Left ventricle myocardium inferior (tissue), 1 donor: ENCODE results near the gene SAFB. TPM values are rescaled to one million over a fixed set of nuclear protein-coding genes. Genes with fewer than 3 reads are reported as not detected.

Experiments used
- DNase-seq: peaks from one replicate; pipeline ENCODE4 v3.0.0-alpha.2; 2020
- H3K27ac ChIP-seq: fragments of 200-600 bp; replicated peaks from 2 replicates; pipeline ENCODE4 v1.8.0; 2021
- H3K27me3 ChIP-seq: fragments of 200-600 bp; 2 replicates; pipeline ENCODE4 v1.8.0; 2021; ENCODE audit warnings: low read depth
- H3K36me3 ChIP-seq: fragments of 200-600 bp; 2 replicates; pipeline ENCODE4 v1.8.0; 2021
- H3K4me1 ChIP-seq: fragments of 200-600 bp; 2 replicates; pipeline ENCODE4 v1.8.0; 2021
- H3K4me3 ChIP-seq: fragments of 200-600 bp; 2 replicates; pipeline ENCODE4 v1.8.0; 2021; ENCODE audit warnings: mild to moderate bottlenecking, moderate library complexity
- H3K9me3 ChIP-seq: fragments of 200-600 bp; replicated peaks from 2 replicates; pipeline ENCODE4 v1.8.0; 2021
- CTCF ChIP-seq: fragments of 200-600 bp; IDR thresholded peaks from 2 replicates; pipeline ENCODE4 v1.8.0; 2021; ENCODE audit warnings: antibody characterized with exemption, mild to moderate bottlenecking, borderline replicate concordance
- intact Hi-C: fragments of 100-400 bp; cut with micrococcal nuclease; formaldehyde crosslinking; loops from one replicate; pipeline ENCODE4 v1.11.0; 2022
- total RNA-seq: library from RNA; stranded (reverse); fragmentation: NEBNext Ultra II Directional; extraction: Animal tissue kit (Norgen Biotek cat#: 25700); gene quantifications from one replicate; pipeline ENCODE4 v1.2.1, GENCODE V29; 2021
- donor health status: DM: no; HTN: yes; CAD: no; lungs with severe emphysema.

The SAFB gene
- total RNA-seq, 1 donor from 2014 or later, result 54.6 TPM

GRCh38 chr19:5646703-5647102 lies 23.8 kb downstream of the SAFB start:
- no peak overlapping the region for H3K27ac ChIP-seq
- H3K36me3 ChIP-seq, result peaks cover 92% of the 10 kb centered on the region
- TF ChIP-seq CTCF, result no peak
- intact Hi-C loops, result no loop called here
- H3K9me3 ChIP-seq, result no peaks in the 10 kb centered on the region
- no peak for DNase-seq
- no peaks in the 10 kb centered on the region for H3K27me3 ChIP-seq
- H3K4me3 ChIP-seq, result no peak overlapping the region
- no peaks in the 10 kb centered on the region for H3K4me1 ChIP-seq

DNA sequence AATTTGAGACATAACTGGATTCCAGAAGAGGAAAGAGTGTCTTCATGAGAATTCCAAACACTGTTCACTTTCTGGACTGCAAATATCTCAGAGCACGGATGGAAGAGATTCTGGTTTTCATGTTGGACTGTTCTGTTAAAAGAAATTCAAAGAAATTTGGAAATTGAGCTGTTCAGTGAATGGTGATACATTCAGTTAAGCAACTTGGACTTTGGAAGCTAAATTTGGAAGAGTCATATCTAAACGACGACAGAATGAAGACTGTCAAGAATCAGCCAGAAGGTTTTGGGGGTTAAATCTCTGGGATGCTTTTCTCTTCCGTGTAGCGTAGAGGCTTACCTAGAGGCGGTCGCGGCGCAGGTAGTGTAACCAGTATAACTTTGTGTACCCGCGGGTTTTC lies 25.6 kb downstream of the SAFB start:
- Histone ChIP-seq H3K27ac (no peak overlapping the region), H3K9me3 (no peaks in the 10 kb centered on the region), H3K4me3 (no peak overlapping the region), H3K27me3 (no peaks in the 10 kb centered on the region), H3K4me1 (no peaks in the 10 kb centered on the region), H3K36me3 (peaks cover 92% of the 10 kb centered on the region)
- TF ChIP-seq CTCF, result no peak
- intact Hi-C loops, result no loop called here
- DNase-seq, result no peak

- DNase-seq, result no peak
- Histone ChIP-seq H3K9me3 (no peaks in the 10 kb centered on the region), H3K4me1 (no peaks in the 10 kb centered on the region), H3K27me3 (no peaks in the 10 kb centered on the region), H3K27ac (no peak overlapping the region), H3K4me3 (no peak overlapping the region), H3K36me3 (peaks cover 92% of the 10 kb centered on the region)
- TF ChIP-seq CTCF, result no peak
- intact Hi-C loops, result no loop called here
These were observed 28.5 kb downstream of the SAFB start for GRCh38 chr19:5651361-5651760.

GRCh38 chr19:5652261-5652660 lies 29.4 kb downstream of the SAFB start:
- TF ChIP-seq CTCF, result no peak
- H3K4me3 ChIP-seq, result no peak overlapping the region
- no peaks in the 10 kb centered on the region for H3K4me1 ChIP-seq
- intact Hi-C loops, result no loop called here
- peaks cover 92% of the 10 kb centered on the region for H3K36me3 ChIP-seq
- no peak overlapping the region for H3K27ac ChIP-seq
- H3K9me3 ChIP-seq, result no peaks in the 10 kb centered on the region
- DNase-seq, result no peak
- H3K27me3 ChIP-seq, result no peaks in the 10 kb centered on the region

DNA sequence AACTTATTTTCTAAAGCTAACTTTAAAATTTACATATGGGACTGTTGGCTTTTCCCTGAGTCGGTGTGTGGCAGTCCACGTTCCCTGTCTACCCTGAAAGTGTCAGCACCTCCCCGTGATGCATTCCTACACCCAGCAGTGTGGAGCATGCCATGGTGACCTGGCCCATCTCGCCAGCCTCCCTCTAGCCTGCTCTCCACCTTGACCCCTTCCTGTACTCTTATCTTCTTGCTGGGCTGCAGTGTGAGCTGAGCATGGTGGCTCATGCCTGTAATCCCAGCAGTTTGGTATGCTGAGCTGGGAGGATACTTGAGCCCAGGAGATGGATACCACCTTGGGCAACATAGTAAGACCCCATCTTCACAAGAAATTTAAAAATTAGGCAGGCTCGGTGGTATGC lies 32.0 kb downstream of the SAFB start:
- Histone ChIP-seq H3K27me3 (no peaks in the 10 kb centered on the region), H3K4me3 (no peak overlapping the region), H3K27ac (no peak overlapping the region), H3K36me3 (peaks cover 100% of the 10 kb centered on the region), H3K4me1 (no peaks in the 10 kb centered on the region), H3K9me3 (no peaks in the 10 kb centered on the region)
- no peak for DNase-seq
- TF ChIP-seq CTCF, result no peak
- intact Hi-C loops, result no loop called here

DNA sequence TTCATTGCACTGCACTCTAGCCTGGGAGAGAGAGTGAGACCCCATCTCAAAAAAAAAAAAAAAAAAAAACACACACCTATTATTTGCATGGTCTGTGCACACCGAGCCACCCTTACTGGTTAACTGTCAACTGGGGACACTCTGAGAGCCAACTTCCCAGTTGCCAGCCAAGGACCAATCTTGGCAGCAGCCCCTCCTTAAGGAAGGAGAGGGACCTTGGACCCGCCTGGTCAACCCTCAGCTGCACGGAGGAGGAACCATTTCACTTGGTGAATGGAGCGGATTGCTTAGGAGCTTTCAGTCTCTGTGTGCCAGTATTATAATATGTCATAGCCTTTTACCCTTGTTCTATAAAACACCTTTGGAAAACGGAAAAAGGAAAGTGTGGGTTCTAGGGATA lies 32.5 kb downstream of the SAFB start:
- Histone ChIP-seq H3K4me1 (no peaks in the 10 kb centered on the region), H3K36me3 (peaks cover 100% of the 10 kb centered on the region), H3K27ac (no peak overlapping the region), H3K9me3 (no peaks in the 10 kb centered on the region), H3K4me3 (no peak overlapping the region), H3K27me3 (no peaks in the 10 kb centered on the region)
- no peak for TF ChIP-seq CTCF
- no peak for DNase-seq
- intact Hi-C loops, result no loop called here
